Measurements from ENCODE around the gene PRTFDC1. TPM values are rescaled to one million over a fixed set of nuclear protein-coding genes. Genes with fewer than 3 reads are reported as not detected.

The PRTFDC1 gene
- total and polyA plus RNA-seq, 2 donors from 2014 or later = 3.8 to 6.1 TPM

GRCh38 chr10:24993237-24993958 is 41.0 kb upstream of the PRTFDC1 start:
- no peak overlapping the region for H3K27ac ChIP-seq (ENCODE audit: low read depth in 2 of 2, low read length in 2 of 2)
- no peak for FAIRE-seq

DNA sequence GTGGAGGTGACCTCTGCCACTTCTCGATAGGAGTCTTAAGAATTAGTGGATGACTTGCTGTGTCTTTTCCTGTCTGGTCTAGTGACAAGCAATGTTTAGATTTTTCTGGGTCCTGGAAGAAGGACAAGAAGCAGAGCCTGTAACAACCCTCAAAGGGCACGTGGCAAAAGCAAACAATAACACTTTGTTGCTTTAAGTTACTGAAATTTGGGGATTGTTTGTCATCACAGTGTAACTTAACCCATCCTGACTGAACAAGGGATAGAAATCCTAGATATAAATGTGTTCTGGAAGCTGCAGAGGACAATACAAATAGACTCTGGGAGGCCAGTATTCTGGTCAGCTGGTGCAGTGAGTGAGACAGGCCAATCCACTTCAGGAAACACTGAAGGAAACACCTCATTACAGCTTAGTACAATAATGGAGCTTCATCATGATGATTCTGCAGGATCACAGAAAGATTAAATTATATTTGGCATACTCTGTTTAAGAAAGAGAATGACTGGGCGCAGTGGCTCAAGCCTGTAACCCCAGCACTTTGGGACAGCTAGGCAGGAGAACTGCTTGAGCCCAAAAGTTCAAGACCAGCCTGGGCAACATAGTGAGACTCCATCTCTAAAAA is 40.2 kb upstream of the PRTFDC1 start:
- Histone ChIP-seq H3K27me3 (ENCODE audit: control insufficient read depth, insufficient read depth, low read length) (no peaks in the 10 kb centered on the region), H3K4me1 (ENCODE audit: control insufficient read depth in 2 of 3, insufficient read depth in 2 of 3, low read depth in 1 of 3, low read length in 3 of 3) (no peaks in the 10 kb centered on the region), H3K36me3 (ENCODE audit: control insufficient read depth in 2 of 3, insufficient read depth in 3 of 3, low read length in 3 of 3) (no peaks in the 10 kb centered on the region), H3K9me3 (ENCODE audit: control insufficient read depth in 2 of 3, insufficient read depth in 1 of 3, low read length in 3 of 3) (no peaks in the 10 kb centered on the region), H3K27ac (ENCODE audit: low read depth in 2 of 2, low read length in 2 of 2) (no peak overlapping the region), H3K4me3 (ENCODE audit: low read length in 3 of 3) (no peak overlapping the region), H3K9ac (ENCODE audit: low read length in 3 of 3) (no peak overlapping the region)
- DNase-seq (no peak), FAIRE-seq (no peak)
- intact Hi-C loops (cut with DNase I) = no loop called here
- TF ChIP-seq, protein P1, sequence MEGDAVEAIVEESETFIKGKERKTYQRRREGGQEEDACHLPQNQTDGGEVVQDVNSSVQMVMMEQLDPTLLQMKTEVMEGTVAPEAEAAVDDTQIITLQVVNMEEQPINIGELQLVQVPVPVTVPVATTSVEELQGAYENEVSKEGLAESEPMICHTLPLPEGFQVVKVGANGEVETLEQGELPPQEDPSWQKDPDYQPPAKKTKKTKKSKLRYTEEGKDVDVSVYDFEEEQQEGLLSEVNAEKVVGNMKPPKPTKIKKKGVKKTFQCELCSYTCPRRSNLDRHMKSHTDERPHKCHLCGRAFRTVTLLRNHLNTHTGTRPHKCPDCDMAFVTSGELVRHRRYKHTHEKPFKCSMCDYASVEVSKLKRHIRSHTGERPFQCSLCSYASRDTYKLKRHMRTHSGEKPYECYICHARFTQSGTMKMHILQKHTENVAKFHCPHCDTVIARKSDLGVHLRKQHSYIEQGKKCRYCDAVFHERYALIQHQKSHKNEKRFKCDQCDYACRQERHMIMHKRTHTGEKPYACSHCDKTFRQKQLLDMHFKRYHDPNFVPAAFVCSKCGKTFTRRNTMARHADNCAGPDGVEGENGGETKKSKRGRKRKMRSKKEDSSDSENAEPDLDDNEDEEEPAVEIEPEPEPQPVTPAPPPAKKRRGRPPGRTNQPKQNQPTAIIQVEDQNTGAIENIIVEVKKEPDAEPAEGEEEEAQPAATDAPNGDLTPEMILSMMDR (IDR thresholded peaks at IDR 0.05; ENCODE audit: borderline replicate concordance, extremely low read depth, insufficient read depth) = no peak

More at GRCh38 chr10:24993237-24993958, 41.0 kb upstream of the PRTFDC1 start:
- Histone ChIP-seq H3K4me3 (ENCODE audit: low read length in 3 of 3) (no peak overlapping the region), H3K4me1 (ENCODE audit: control insufficient read depth in 2 of 3, insufficient read depth in 2 of 3, low read depth in 1 of 3, low read length in 3 of 3) (no peaks in the 10 kb centered on the region), H3K9me3 (ENCODE audit: control insufficient read depth in 2 of 3, insufficient read depth in 1 of 3, low read length in 3 of 3) (no peaks in the 10 kb centered on the region), H3K27me3 (ENCODE audit: control insufficient read depth, insufficient read depth, low read length) (no peaks in the 10 kb centered on the region), H3K9ac (ENCODE audit: low read length in 3 of 3) (no peak overlapping the region), H3K36me3 (ENCODE audit: control insufficient read depth in 2 of 3, insufficient read depth in 3 of 3, low read length in 3 of 3) (no peaks in the 10 kb centered on the region)
- intact Hi-C loops (cut with DNase I) = no loop called here
- TF ChIP-seq, protein P1 (IDR thresholded peaks at IDR 0.05; ENCODE audit: borderline replicate concordance, extremely low read depth, insufficient read depth) = no peak
- DNase-seq = peak in 2 of 5 donors; percentile 11 to 14

DNA sequence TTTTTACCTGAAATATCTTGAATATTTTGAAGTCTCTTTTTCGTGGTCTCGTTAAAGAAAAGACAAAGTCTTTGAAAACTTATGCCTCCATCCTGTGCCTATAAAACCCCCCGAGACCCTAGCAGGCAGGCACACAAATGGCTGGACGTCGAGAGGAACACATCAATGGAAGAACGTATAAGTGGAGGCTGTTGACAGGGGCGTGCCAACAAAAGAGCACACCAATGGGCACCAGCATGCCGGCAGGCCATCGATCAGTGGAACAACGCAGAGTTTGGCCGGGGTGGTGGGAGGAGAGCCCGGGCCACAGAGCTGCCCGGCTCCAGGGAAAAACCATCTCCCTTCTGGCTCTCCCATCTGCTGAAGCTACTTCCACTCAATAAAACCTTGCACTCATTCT is 38.9 kb upstream of the PRTFDC1 start:
- no peak overlapping the region for H3K4me3 ChIP-seq (ENCODE audit: low read length in 3 of 3)
- no peak overlapping the region for H3K27ac ChIP-seq (ENCODE audit: low read depth in 2 of 2, low read length in 2 of 2)
- TF ChIP-seq, protein P1 (IDR thresholded peaks at IDR 0.05; ENCODE audit: borderline replicate concordance, extremely low read depth, insufficient read depth) = no peak
- DNase-seq (no peak), FAIRE-seq (no peak)
- no peaks in the 10 kb centered on the region for H3K9me3 ChIP-seq (ENCODE audit: control insufficient read depth in 2 of 3, insufficient read depth in 1 of 3, low read length in 3 of 3)
- H3K9ac ChIP-seq (ENCODE audit: low read length in 3 of 3) = no peak overlapping the region
- no peaks in the 10 kb centered on the region for H3K36me3 ChIP-seq (ENCODE audit: control insufficient read depth in 2 of 3, insufficient read depth in 3 of 3, low read length in 3 of 3)
- H3K27me3 ChIP-seq (ENCODE audit: control insufficient read depth, insufficient read depth, low read length) = no peaks in the 10 kb centered on the region
- intact Hi-C loops (cut with DNase I) = no loop called here
- H3K4me1 ChIP-seq (ENCODE audit: control insufficient read depth in 2 of 3, insufficient read depth in 2 of 3, low read depth in 1 of 3, low read length in 3 of 3) = no peaks in the 10 kb centered on the region
